Kidney epithelial cell (primary cell): ENCODE measurements around the gene COL19A1. TPM values are rescaled to one million over a fixed set of nuclear protein-coding genes. Genes with fewer than 3 reads are reported as not detected.
"Not testable (repeated sequence)": the region's sequence is repeated elsewhere in the genome, so short reads cannot be mapped to it uniquely, and the experiment has no call there.

ENCODE experiments used
- DNase-seq: peaks from one replicate; pipeline ENCODE4 v3.0.0-alpha.2; 2010; ENCODE audit warnings: low read depth
- H3K27me3 ChIP-seq: 2 replicates; pipeline ENCODE4 v1.6.0; 2011; ENCODE audit warnings: low read length; ENCODE audit not compliant: control insufficient read depth, insufficient read depth
- H3K36me3 ChIP-seq: 2 replicates; pipeline ENCODE4 v1.5.1; 2011; ENCODE audit warnings: low read length; ENCODE audit not compliant: control insufficient read depth, insufficient read depth
- H3K4me3 ChIP-seq: 2 replicates; pipeline ENCODE4 v1.5.1; 2011; ENCODE audit warnings: low read depth, mild to moderate bottlenecking, control low read depth, low read length
- CTCF ChIP-seq: IDR thresholded peaks from 2 replicates; pipeline ENCODE4 v1.5.1; 2011; ENCODE audit warnings: mild to moderate bottlenecking, moderate library complexity, low read length, control low read depth, inconsistent platforms; ENCODE audit not compliant: insufficient read depth, poor library complexity, severe bottlenecking
- total RNA-seq: library from RNA; depleted of rRNA; stranded (reverse); fragments of >200 nt; gene quantifications from 2 replicates; pipeline ENCODE4 v1.2.3, GENCODE V29; 2015

COL19A1 gene
- total RNA-seq, 1 donor from 2014 or later: not detected

DNA sequence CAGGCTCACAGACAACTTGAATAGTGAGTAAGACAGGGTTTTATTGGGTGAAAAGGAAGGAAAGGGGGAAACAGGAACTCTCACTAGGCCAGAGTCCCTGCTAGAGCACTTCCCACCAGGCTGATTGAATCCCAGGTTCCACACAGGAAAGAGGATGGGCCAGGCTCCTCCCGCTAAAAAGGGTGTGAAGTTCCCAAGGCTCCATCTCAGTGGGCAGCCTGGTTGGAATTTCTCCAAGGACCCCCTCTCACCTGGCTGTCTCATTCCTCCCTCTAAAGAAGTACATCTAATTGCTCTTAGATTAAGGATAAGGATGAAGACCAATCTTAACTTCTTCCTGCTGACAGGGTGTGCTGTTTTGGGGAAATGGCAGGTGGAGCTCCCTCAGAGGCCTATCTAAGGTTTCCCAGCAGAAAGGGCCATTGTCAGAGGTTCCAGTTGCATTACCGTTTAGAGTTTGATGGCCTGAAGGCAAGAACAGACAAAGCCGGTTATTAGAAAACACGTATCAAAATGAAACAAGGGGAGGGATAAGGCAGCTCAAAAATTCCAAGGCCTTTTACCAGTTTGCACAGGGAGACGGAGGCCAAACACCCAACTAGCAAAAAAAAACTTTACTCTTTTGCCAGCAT lies 21.5 kb downstream of the COL19A1 start:
- H3K27me3 ChIP-seq: no peaks in the 10 kb centered on the region
- H3K4me3 ChIP-seq: no peak overlapping the region
- no peak for TF ChIP-seq CTCF
- H3K36me3 ChIP-seq: no peaks in the 10 kb centered on the region
- no peak for DNase-seq

DNA sequence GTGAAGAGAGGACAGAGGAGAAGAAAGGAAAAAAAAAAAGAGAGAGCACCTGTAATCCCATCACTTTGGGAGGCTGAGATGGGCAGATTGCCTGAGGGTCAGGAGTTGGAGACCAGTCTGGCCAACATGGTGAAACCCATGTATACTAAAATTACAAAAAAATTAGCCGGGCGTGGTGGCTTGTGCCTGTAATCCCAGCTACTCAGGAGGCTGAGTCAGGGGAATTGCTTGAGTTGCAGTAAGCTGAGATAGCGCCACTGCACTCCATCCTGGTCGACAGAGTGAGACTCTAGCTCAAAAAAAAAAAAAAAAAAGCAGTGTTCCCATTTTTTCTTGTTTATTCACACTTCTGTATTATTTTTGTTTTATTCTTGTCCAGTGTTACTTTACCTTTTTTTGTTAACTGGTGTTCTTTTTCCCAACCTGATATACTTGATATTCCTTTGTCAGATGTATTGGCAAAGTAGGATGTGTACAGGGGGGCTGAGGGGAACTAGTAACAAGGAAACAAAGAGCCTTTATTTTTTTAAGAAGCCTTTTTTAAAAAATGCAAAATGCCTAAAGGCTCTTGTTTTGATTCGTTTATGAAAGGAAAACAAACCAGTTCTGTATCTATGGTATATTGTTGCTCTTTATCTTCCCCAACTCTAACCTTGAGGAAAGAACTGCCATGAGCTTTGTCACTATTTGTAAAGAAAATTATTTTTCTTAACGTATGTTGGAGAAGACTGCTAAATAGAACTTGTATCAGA lies 22.3 kb downstream of the COL19A1 start:
- no peak for DNase-seq
- Histone ChIP-seq H3K4me3 (no peak overlapping the region), H3K36me3 (no peaks in the 10 kb centered on the region), H3K27me3 (no peaks in the 10 kb centered on the region)
- no peak for TF ChIP-seq CTCF

DNA sequence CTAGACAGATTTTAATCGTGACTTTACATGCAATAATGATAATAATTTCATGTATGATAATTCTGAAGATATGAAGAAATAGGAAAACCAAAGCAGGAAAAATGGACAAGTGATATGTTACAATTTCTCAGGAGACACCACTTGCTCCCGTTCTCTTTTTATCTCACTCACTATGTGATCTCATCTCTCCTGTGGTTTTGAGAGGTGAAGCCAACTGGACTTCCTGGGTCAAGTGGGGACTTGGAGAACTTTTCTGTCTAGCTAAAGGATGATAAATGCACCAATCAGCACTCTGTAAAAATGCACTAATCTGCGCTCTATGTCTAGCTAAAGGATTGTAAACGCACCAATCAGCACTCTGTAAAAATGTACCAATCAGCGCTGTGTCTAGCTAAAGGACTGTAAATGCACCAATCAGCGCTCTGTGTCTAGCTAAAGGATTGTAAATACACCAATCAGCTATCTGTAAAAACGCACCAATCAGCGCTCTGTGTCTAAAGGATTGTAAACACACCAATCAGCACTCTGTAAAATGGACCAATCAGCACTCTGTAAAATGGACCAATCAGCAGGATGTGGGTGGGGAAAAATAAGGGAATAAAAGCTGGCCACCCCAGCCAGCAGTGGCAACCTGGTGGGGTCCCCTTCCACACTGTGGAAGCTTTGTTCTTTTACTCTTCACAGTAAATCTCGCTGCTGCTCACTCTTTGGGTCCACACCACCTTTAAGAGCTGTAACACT lies 23.0 kb downstream of the COL19A1 start:
- not testable (repeated sequence) for DNase-seq, H3K36me3 ChIP-seq, H3K4me3 ChIP-seq, H3K27me3 ChIP-seq

GRCh38 chr6:69892561-69892960 lies 26.2 kb downstream of the COL19A1 start:
- not testable (repeated sequence) for H3K4me3 ChIP-seq, H3K36me3 ChIP-seq, H3K27me3 ChIP-seq, DNase-seq

- H3K27me3 ChIP-seq, DNase-seq, H3K36me3 ChIP-seq, H3K4me3 ChIP-seq: not testable (repeated sequence)
These were observed 26.9 kb downstream of the COL19A1 start for GRCh38 chr6:69893266-69893665.

GRCh38 chr6:69894578-69895347 lies 28.4 kb downstream of the COL19A1 start:
- no peak for TF ChIP-seq CTCF
- Histone ChIP-seq H3K4me3 (no peak overlapping the region), H3K36me3 (no peaks in the 10 kb centered on the region), H3K27me3 (no peaks in the 10 kb centered on the region)
- peak; percentile 9 for DNase-seq

DNA sequence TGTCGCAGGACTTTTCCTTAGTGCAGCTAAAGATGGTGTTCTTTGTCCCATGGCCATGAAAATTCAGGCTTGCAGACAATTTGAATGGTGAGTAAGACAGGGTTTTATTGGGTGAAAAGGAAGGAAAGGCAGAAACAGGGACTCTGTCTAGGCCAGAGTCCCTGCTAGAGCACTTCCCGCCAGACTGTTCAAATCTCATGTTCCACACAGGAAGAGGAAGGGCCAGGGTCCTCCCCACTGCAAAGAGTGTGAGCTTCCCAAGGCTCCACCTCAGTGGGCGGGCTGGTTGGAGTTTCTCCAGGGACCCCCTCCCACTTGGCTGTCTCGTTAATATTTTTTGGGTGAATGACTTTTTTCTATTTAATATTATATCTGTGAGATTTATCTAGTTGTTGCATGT lies 29.0 kb downstream of the COL19A1 start:
- no peak for TF ChIP-seq CTCF
- Histone ChIP-seq H3K27me3 (no peaks in the 10 kb centered on the region), H3K4me3 (no peak overlapping the region), H3K36me3 (no peaks in the 10 kb centered on the region)
- DNase-seq: no peak
